HAP-1 (cell line): ENCODE data around the gene ZFYVE28.

Experiments
- DNase-seq, 2 experiments: peaks; one replicate each; pipeline ENCODE4 v3.0.0-alpha.2; 2016 to 2020; ENCODE audit warnings: low spot score in 2 of 2
- H3K27me3 ChIP-seq: fragments of 250-450 bp; sonication (Bioruptor Pico); 2 replicates; pipeline ENCODE4 v1.5.1; 2020; ENCODE audit warnings: low read depth, mild to moderate bottlenecking, moderate library complexity
- H3K36me3 ChIP-seq: fragments of 250-450 bp; sonication (Bioruptor Pico); replicated peaks from 2 replicates; pipeline ENCODE4 v1.5.1; 2020; ENCODE audit warnings: mild to moderate bottlenecking
- H3K4me1 ChIP-seq: fragments of 250-450 bp; sonication (Bioruptor Pico); 2 replicates; pipeline ENCODE4 v1.5.1; 2020; ENCODE audit warnings: mild to moderate bottlenecking
- H3K4me3 ChIP-seq: fragments of 250-450 bp; sonication (Bioruptor Pico); 2 replicates; pipeline ENCODE4 v1.5.1; 2020; ENCODE audit warnings: mild to moderate bottlenecking, moderate library complexity
- H3K9me3 ChIP-seq: fragments of 250-450 bp; sonication (Bioruptor Pico); 2 replicates; pipeline ENCODE4 v1.5.1; 2020; ENCODE audit warnings: mild to moderate bottlenecking, moderate library complexity
- in situ Hi-C: fragments of 300-500 bp; cut with MboI; formaldehyde crosslinking; loops from 3 replicates; pipeline ENCODE4 v1.14.3; 2020; ENCODE audit warnings: low sequenced_read_pairs, inconsistent platforms, mixed read lengths

ZFYVE28 gene

DNA sequence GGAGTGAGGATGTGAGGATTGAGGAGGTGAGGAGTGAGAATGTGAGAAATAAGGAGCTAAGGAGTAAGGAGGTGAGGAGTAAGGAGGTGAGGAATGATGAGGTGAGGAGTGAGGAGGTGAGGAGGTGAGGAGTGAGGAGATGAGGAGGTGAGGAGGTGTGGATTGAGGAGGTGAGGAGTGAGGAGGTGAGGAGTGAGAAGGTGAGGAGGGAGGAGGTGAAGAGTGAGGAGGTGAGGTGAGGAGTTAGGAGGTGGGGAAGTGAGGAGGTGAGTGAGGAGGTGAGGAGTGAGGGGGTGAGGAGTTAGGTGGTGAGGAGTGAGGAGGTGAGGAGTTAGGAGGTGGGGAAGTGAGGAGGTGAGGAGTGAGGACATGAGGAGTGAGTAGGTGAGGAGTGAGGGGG lies 81.8 kb downstream of the ZFYVE28 start:
- in situ Hi-C loops = no loop called here
- no peak overlapping the region for H3K4me3 ChIP-seq
- no peaks in the 10 kb centered on the region for H3K9me3 ChIP-seq
- no peaks in the 10 kb centered on the region for H3K36me3 ChIP-seq
- H3K4me1 ChIP-seq = no peaks in the 10 kb centered on the region
- DNase-seq = no peak
- no peaks in the 10 kb centered on the region for H3K27me3 ChIP-seq

DNA sequence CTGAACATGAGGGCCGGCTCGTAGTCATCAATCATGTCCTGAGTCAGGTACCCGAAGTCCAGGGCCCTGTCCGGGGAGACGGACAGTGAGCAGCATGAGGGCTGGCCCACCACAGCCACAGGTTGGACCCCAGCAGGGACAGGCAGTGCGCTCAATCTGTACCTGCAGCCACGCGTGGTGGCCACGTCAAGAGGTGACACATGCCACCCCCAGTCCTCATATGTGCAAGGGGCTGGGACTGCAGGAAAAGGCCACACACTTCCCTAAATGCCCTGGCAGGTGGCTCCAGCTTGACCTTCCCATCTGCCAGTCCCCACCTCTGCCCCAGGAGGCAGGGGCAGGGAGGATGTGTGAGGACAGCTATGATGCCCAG lies 82.7 kb downstream of the ZFYVE28 start:
- no peaks in the 10 kb centered on the region for H3K36me3 ChIP-seq
- no peaks in the 10 kb centered on the region for H3K9me3 ChIP-seq
- H3K27me3 ChIP-seq = no peaks in the 10 kb centered on the region
- in situ Hi-C loops = no loop called here
- no peak overlapping the region for H3K4me3 ChIP-seq
- no peaks in the 10 kb centered on the region for H3K4me1 ChIP-seq
- no peak for DNase-seq

DNA sequence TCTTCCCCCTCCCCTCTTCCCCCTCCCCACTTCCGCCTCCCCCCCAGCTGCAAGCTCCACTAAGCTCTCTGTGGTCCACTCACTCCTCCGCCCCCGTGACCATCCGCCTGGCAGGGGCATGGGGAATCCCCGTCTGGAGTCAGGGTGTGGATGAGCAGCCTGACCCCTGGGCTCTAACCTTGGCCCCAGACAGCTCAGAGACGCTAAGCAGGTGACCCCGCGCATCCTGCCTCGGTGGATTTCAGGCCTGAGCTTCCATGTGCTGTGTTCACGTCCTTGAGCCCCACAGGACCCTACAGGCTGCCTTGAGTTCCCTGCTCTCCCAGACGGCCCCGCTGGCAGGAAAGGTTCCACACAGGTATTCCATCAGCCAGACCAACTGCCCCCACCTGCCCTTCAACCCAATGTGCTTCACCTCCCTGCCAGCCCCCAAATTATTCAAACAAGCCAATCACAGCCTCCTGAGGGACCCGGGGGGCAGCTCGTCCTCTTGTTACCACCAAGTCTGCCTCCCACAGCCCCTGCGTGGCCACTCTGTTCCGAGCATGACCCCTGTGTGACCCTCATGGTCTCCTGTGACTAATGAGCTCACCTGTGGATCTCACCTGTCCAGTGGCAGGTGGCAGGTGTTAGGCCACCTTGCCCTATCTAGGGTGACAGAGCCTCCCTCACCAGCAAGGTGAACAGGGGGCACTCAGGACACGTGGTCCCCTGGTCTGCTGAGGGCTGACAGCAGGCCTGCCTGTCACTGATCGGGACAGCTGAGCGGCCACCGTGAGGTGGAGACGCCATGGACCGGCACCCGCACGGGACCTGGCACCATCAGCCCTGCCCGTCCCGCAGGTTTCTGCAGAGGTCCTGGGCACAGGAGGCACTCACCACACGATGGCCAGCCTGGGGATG lies 83.4 kb downstream of the ZFYVE28 start:
- no peak for DNase-seq
- in situ Hi-C loops = no loop called here
- Histone ChIP-seq H3K36me3 (no peaks in the 10 kb centered on the region), H3K4me3 (no peak overlapping the region), H3K4me1 (no peaks in the 10 kb centered on the region), H3K27me3 (no peaks in the 10 kb centered on the region), H3K9me3 (no peaks in the 10 kb centered on the region)

DNA sequence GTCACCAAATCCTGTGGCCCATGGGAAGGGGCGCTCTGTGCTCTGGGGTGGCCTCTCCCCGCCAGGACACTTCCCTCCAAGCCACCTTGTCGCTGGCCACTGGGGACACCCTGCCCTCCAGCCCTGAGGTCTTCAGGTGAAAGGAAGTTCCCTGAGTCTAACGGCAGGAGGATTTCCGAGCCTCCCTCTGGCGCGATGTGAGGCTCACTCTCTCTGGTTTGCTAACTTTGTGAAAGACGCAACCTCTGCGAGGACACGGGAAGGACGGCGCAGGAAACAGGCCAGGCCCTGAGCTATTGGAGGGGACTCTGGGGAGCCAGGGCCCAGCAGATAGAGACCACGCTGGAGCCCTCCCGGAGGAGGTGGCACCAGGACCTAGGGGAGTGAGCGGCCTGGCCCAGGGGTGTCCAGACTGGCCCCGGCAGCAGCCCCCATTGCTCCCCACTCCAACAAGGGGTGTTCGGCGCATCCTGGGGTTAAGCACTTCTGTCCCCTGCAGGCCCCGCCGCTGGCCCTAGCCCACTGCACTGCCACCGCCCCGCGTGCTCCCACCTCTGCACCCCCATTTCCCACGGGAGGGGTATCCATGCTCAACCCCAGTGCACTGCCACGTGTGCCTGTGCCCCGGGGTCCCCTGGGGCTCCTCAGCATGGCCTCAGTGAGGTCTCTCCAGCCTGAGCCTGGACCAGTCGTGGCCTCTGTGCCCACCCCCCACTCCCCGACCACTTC lies 84.4 kb downstream of the ZFYVE28 start:
- no peak overlapping the region for H3K4me3 ChIP-seq
- DNase-seq = no peak
- H3K27me3 ChIP-seq = no peaks in the 10 kb centered on the region
- no peaks in the 10 kb centered on the region for H3K9me3 ChIP-seq
- in situ Hi-C loops = no loop called here
- H3K36me3 ChIP-seq = no peaks in the 10 kb centered on the region
- H3K4me1 ChIP-seq = no peaks in the 10 kb centered on the region

DNA sequence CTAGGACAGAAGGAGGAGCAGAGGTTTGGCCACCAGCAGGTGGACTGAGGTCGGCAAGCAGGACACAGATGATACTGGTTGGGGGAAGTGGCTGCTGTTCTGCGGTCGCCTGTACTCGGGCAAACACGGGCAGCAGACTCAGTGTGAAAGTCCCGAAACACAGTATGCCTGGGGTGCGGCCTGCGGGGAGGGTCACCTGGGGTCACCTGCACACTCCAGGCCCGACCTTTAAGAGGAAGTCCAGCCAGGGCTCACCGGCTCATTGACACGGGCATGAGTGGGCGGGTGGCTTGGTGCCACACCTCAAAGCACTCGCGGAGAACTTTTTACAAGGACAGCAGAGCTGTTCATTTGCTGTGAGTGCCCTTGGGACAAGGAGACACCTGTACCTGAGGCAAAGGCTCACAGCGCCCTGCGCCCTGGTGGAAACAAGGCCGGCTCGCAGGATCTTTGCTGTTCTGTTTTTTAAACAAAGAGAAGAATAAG lies 85.0 kb downstream of the ZFYVE28 start:
- H3K4me3 ChIP-seq = no peak overlapping the region
- no peaks in the 10 kb centered on the region for H3K27me3 ChIP-seq
- no peaks in the 10 kb centered on the region for H3K9me3 ChIP-seq
- no peak for DNase-seq
- no peaks in the 10 kb centered on the region for H3K36me3 ChIP-seq
- in situ Hi-C loops = no loop called here
- H3K4me1 ChIP-seq = no peaks in the 10 kb centered on the region

DNA sequence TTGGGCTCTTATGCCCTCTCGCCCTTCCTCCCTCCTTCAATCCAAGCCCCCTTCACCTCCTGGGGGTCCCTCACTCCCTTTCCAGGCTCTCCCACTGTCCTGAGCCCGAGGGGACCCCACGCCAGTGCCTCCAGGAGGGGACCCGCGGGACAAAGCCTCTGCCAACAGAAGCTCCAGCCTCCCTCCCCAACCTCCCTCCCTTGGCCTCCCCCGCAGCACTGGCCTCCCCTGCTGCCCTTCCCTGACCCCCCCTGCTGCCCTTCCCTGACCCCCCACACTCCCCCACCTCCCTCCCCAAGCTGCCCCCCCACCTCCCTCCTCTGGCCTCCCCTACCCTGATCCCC lies 85.5 kb downstream of the ZFYVE28 start:
- no peaks in the 10 kb centered on the region for H3K27me3 ChIP-seq
- H3K36me3 ChIP-seq = no peaks in the 10 kb centered on the region
- no peaks in the 10 kb centered on the region for H3K4me1 ChIP-seq
- in situ Hi-C loops = no loop called here
- no peaks in the 10 kb centered on the region for H3K9me3 ChIP-seq
- H3K4me3 ChIP-seq = no peak overlapping the region
- no peak for DNase-seq

DNA sequence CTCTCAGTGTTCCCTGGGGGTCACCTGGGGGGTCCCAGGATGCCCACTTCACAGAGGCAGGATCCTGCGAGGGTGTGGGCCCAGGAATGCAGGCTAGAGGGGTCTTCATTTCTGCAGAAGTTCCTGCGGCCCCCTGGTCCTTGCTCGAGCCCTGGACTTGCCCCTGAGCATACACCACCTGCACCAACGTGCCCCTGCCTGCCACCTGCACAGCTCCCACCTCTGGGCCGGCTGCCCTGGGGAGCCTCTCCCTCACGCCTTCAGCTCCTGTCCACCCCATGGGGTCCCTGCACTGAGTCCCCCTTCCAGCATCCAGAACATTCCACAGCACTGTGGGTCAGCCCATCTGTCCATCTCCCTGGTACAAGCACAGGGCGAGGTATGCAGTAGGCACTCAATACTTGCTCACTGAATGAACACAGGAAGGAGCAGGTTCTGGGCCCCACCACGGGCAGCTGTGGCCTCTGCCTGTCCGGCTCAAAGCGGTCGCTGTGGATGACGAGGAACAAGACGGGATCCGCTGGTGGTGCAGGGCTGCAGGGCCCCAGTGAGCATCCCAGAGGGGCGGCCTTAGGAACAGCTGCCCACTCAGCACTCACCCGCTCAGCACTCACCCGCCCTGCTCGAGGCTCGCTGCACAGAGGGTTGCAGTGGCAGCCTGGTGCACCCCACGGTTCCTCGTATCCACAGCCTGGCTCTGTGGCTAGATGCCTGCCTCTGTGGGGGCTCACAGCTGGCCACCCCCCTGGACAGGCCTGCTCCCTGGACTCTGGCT lies 86.1 kb downstream of the ZFYVE28 start:
- no peaks in the 10 kb centered on the region for H3K9me3 ChIP-seq
- no peak for DNase-seq
- no peaks in the 10 kb centered on the region for H3K36me3 ChIP-seq
- in situ Hi-C loops = no loop called here
- H3K27me3 ChIP-seq = no peaks in the 10 kb centered on the region
- H3K4me1 ChIP-seq = no peaks in the 10 kb centered on the region
- no peak overlapping the region for H3K4me3 ChIP-seq

DNA sequence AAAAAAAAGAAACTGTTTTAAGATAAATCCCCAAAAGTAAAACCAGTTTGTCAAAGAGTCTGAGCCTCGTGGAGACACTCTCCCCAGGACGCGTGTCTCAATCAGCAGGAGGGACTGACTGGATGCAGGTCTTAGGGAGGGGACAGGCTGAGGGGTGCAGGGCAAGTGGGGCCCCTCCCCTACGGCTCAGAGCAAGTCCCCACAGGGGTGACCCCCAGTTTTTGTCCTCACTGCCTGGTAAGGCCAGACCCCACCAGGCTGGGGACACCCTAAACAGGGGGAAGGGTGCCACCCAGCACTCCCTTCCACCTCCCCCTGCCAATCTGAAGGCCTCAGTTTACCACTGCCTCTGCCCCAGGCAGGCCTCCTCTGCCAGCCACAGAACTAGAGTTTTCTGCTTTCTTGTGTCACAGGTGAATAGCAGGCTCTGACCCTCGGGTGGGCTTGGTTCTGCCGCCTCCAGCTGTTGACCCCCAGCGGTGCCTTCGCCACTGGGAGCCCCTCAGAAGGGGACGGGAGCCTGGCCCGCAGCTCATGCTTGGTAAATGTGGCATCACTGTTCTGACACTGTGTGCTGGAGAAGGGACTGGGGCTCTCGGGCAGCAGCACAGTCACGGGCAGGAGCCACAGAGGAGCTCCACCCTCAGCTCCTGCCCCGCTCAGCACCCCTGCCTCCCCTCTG lies 86.8 kb downstream of the ZFYVE28 start:
- Histone ChIP-seq H3K36me3 (no peaks in the 10 kb centered on the region), H3K4me3 (no peak overlapping the region), H3K9me3 (no peaks in the 10 kb centered on the region), H3K27me3 (no peaks in the 10 kb centered on the region), H3K4me1 (no peaks in the 10 kb centered on the region)
- no peak for DNase-seq
- in situ Hi-C loops = no loop called here

DNA sequence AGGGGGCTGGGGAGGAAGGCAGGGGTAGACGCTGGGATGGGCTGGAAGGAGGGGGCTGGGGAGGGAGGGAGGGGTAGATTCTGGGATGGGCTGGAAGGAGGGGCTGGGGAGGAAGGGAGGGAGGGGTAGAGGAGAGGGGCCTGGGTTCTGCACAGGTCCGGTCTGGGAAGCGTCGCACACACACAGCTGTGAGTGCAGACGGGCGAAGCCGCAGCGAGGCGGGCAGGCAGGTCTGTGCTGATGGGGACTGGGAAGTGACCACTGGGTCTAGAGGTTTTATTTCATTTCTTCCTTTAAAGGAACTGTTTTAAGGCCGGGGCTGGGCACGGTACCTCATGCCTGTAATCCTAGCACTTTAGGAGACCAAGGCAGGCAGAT lies 87.4 kb downstream of the ZFYVE28 start:
- H3K36me3 ChIP-seq = no peaks in the 10 kb centered on the region
- in situ Hi-C loops = no loop called here
- no peaks in the 10 kb centered on the region for H3K4me1 ChIP-seq
- no peak overlapping the region for H3K4me3 ChIP-seq
- DNase-seq = no peak
- no peaks in the 10 kb centered on the region for H3K9me3 ChIP-seq
- H3K27me3 ChIP-seq = no peaks in the 10 kb centered on the region

DNA sequence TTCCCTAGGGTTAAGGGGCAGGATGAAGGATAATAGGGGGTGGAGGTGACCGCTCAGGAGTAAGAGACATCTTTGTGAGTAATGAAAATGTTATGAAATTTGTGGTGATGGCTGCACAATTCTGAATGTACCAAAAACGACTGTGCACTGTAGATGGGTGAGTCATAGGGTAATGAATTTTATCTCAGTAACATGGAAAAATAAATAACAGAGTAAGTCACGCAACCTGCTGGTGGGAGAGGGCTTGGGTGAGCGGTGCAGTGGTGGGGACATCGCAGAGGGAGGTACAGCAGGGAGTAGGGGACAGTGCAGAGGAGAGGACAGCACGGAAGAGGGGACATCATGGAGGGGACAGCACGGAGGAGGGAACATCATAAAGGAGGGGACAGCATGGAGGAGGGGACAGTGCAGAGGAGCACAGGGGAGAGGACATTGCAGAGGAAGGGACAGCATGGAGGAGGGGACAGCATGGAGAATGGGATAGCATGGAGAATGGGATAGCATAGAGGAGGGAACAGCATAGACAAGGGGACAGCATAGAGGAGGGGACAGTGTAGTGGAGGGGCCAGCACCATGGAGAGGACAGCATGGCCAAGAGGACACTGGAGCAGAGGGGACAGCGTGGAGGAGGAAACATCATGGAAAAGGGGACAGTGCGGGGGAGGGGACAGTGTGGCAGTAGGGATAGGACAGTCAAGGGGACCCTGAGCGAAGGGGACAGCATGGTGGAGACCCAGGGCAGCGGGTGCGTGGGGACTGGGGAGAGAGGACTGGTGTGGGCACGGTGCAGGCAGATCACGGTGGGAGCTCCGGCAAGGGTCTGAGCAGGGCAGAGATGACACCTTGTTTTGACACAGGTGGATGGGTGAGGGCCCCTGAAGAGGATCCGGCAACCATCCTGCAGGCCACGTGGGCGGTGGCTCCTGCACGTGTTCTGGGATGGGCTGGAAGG lies 88.1 kb downstream of the ZFYVE28 start:
- no peak for DNase-seq
- H3K36me3 ChIP-seq = no peaks in the 10 kb centered on the region

DNA sequence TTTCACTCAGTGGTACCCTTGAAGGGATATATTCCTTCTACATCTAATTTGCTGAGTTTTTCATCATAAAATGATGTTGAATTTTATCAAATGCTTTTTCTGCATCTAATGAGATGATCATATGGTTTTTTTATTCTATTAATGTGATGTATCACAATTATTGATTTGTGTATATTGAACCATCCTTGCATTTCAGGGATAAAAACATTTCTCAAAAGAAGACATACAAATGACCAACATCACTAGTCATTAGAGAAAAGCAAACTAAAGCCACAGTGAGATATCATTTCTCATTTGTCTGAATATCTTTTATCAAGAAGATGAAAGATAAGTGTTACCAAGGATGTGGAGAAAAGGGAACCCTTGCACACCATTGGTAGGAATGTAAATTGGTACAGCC lies 90.9 kb downstream of the ZFYVE28 start:
- no peak for DNase-seq
- Histone ChIP-seq H3K9me3 (no peaks in the 10 kb centered on the region), H3K36me3 (no peaks in the 10 kb centered on the region), H3K4me3 (no peak overlapping the region), H3K27me3 (no peaks in the 10 kb centered on the region), H3K4me1 (no peaks in the 10 kb centered on the region)
- in situ Hi-C loops = no loop called here

More for the DNA sequence above, 88.1 kb downstream of the ZFYVE28 start:
- Histone ChIP-seq H3K4me1 (no peaks in the 10 kb centered on the region), H3K9me3 (no peaks in the 10 kb centered on the region), H3K27me3 (no peaks in the 10 kb centered on the region), H3K4me3 (no peak overlapping the region)
- in situ Hi-C loops = no loop called here

DNA sequence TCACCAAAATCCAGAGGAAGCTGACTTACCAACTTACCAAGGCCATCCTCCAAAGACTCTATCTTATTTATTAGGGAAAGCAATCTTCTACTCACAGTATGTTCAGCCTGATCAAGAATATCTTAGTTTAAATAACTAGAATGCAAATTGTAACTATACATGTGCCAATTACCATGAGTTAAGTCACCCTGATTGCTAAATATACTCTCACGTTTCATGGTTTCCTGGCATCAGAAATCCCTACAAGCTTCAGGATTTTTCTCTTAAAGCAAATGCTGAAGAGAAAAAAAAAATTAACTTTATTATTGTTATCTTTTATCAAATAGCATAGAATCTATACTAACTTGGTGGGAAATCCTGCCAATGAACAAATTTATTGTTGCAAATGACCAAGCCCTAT lies 93.6 kb downstream of the ZFYVE28 start:
- Histone ChIP-seq H3K27me3 (no peaks in the 10 kb centered on the region), H3K4me3 (no peak overlapping the region), H3K36me3 (no peaks in the 10 kb centered on the region), H3K4me1 (no peaks in the 10 kb centered on the region), H3K9me3 (no peaks in the 10 kb centered on the region)
- no peak for DNase-seq
- in situ Hi-C loops = no loop called here

DNA sequence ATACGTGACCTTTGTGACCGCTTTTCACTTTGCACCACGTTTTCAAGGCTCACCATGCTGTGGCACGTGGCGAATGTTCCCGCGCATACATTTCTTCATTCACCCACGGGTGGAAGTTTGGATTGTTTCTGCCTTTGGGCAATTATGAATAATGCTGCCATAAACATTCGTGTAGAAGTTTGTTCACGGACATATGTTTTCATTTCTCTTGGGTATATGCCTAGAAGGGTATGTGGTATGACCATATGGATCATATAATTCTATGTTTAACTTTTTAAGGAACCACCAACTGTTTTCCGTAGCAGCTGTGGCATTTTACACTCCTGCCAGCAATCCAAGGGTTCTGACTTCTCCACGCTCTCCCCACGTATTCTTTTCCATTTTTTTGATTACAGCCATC lies 95.6 kb downstream of the ZFYVE28 start:
- in situ Hi-C loops = no loop called here
- no peak for DNase-seq
- H3K4me3 ChIP-seq = no peak overlapping the region

More for the DNA sequence above, 95.6 kb downstream of the ZFYVE28 start:
- Histone ChIP-seq H3K27me3 (no peaks in the 10 kb centered on the region), H3K36me3 (no peaks in the 10 kb centered on the region), H3K9me3 (no peaks in the 10 kb centered on the region), H3K4me1 (no peaks in the 10 kb centered on the region)
